GM06990 (cell line): ENCODE data around the gene MOCOS.

Experiments
- DNase-seq: peaks from one replicate; pipeline ENCODE4 v3.0.0-alpha.2; 2011; ENCODE audit not compliant: insufficient read length; ENCODE audit errors: extremely low read depth
- H3K27me3 ChIP-seq: replicated peaks from 2 replicates; pipeline ENCODE4 v1.6.0; 2011; ENCODE audit warnings: low read length; ENCODE audit not compliant: control insufficient read depth, insufficient read depth
- H3K36me3 ChIP-seq: 2 replicates; pipeline ENCODE4 v1.5.1; 2011; ENCODE audit warnings: low read length; ENCODE audit not compliant: control insufficient read depth, insufficient read depth
- H3K4me3 ChIP-seq: replicated peaks from 2 replicates; pipeline ENCODE4 v1.5.1; 2011; ENCODE audit warnings: low read depth, mild to moderate bottlenecking, control low read depth, low read length
- TF ChIP-seq, protein P1 (sequence below): IDR thresholded peaks from 2 replicates; pipeline ENCODE4 v1.5.1; 2011; ENCODE audit warnings: low read length, control low read depth, mild to moderate bottlenecking, inconsistent platforms; ENCODE audit not compliant: insufficient read depth, poor library complexity, severe bottlenecking

MOCOS gene

DNA sequence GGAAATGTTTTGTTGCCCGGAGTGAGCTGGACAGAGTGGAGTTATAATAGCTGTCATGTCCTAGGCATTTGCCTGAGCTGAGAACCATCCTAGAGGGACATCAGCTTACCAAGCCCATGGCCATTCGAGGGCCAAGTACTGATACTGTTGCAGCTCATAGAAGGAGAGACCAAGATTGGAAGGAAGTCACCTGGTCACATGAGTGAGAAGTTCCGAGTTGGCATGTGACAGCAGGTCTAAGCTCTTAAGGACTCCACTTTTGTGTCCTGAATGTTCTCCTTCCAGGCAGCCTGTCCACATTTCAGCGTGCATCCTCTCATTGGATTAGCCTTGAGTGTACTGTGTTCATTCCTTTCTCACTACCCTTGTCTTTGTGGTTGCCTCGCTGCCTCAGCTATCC, 114.6 kb downstream of the MOCOS start:
- Histone ChIP-seq H3K27me3 (no peaks in the 10 kb centered on the region), H3K4me3 (no peak overlapping the region), H3K36me3 (no peaks in the 10 kb centered on the region)
- TF ChIP-seq, protein P1, sequence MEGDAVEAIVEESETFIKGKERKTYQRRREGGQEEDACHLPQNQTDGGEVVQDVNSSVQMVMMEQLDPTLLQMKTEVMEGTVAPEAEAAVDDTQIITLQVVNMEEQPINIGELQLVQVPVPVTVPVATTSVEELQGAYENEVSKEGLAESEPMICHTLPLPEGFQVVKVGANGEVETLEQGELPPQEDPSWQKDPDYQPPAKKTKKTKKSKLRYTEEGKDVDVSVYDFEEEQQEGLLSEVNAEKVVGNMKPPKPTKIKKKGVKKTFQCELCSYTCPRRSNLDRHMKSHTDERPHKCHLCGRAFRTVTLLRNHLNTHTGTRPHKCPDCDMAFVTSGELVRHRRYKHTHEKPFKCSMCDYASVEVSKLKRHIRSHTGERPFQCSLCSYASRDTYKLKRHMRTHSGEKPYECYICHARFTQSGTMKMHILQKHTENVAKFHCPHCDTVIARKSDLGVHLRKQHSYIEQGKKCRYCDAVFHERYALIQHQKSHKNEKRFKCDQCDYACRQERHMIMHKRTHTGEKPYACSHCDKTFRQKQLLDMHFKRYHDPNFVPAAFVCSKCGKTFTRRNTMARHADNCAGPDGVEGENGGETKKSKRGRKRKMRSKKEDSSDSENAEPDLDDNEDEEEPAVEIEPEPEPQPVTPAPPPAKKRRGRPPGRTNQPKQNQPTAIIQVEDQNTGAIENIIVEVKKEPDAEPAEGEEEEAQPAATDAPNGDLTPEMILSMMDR = no peak
- no peak for DNase-seq

DNA sequence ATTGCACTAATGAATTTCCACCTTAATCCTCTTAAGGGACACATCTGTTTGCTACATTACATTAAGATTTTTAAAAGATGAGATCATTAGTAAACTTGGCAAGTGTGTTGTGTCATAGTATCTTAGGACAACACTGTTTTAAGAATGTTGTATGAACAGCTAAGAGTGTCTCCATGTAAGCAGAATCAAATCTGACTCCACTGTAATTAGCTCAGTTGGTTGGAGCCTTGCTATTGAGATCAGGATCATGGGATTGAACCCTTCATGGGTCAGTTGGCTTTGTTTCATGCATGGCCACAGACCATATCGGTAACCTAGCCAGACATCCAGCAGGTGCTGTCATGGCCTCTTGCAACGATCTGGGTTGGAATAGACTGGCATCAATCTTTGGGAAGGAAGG, 115.4 kb downstream of the MOCOS start:
- TF ChIP-seq, protein P1 = no peak
- no peak for DNase-seq
- no peak overlapping the region for H3K4me3 ChIP-seq
- no peaks in the 10 kb centered on the region for H3K36me3 ChIP-seq
- no peaks in the 10 kb centered on the region for H3K27me3 ChIP-seq

DNA sequence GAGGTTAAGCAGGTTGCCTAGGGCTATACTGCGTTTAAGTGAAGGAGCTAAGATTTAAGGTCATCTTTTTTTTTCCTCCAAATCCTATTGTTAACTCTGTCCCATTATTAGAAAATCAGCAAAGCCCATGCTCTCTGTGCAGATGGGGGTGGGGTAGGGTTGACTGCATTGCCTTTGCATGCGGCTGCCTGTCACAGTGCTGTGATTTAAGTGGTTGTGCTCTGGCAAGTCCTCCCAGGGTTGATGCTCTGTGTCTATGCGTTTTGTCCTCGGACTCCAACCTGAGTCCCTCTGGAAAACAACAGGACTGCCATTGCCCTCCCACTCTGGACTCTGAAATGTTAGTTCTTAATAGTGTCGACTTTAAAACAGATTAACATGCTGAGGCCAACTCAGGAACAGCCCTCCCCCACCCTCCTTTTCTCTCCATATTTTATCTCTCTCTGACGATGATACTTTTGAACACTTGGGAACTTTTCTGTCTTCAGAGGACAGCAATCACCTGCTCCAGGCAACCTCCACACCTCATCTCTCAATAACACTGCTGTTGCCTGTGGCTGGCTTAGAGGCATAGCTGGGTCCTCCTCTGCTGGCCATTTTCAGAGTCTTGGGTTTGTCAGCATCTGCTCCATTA, 116.0 kb downstream of the MOCOS start:
- Histone ChIP-seq H3K4me3 (no peak overlapping the region), H3K36me3 (no peaks in the 10 kb centered on the region), H3K27me3 (no peaks in the 10 kb centered on the region)
- TF ChIP-seq, protein P1 = no peak
- DNase-seq = no peak

DNA sequence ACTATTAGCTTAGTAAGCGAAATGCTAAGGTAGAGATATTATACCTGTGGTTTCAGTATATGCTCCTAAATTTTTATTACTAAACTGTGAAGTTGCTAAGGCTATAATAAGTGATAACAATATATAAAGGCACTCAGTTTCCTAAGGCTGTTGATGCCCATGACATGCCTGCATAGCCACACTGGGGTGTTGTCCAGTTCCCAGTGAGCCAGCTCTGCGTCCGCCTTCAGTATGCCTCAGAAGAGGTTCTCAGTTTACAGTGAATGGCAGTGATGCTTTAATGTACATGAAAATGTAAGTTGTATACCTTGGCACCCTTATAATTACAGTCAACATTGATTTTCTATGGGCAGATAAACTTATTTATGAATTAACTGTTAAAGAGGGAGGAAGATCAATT, 117.4 kb downstream of the MOCOS start:
- DNase-seq = no peak
- Histone ChIP-seq H3K4me3 (no peak overlapping the region), H3K27me3 (no peaks in the 10 kb centered on the region), H3K36me3 (no peaks in the 10 kb centered on the region)
- TF ChIP-seq, protein P1 = no peak

DNA sequence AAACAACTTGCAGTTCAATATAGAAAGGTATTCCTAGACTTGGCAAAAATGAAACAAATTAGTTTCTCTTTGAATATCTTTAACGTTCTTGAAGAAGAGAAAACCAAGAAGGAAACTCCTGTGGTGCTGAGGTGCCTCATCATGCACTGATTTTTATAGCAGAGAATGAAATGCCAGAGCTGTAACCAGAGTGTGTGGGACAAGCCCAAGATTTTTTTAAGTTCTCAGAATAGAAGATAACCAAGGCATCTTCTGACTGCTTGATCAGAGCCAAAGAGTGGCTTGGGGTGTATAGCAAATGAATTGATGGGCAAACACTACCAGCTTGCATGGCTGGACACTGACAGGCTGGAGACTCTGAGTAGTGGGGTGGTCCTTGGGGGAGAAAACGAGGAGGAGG, 118.1 kb downstream of the MOCOS start:
- TF ChIP-seq, protein P1 = no peak
- no peak for DNase-seq
- Histone ChIP-seq H3K36me3 (no peaks in the 10 kb centered on the region), H3K4me3 (no peak overlapping the region), H3K27me3 (no peaks in the 10 kb centered on the region)

DNA sequence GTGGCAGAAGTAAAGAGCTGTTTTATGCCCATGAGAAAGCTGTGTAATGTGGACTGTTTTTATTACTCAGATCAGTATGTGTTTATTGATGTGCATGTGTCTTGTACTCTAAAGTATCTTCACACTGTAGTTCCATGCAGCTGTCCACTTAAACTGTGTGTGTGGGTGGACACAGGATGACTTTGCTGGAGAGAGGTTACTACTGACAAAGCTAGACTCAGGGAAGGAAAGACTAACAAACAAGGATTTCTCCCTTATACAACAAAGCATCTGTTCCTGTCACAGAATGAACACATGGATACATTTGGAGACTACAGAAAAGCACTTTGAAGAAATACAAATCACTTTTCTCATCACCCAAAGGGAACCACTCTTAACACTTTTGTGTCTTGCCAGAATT, 120.2 kb downstream of the MOCOS start:
- DNase-seq = no peak
- TF ChIP-seq, protein P1 = no peak
- no peaks in the 10 kb centered on the region for H3K36me3 ChIP-seq
- H3K4me3 ChIP-seq = no peak overlapping the region
- no peaks in the 10 kb centered on the region for H3K27me3 ChIP-seq
